PC-3 (cell line): Measurements from ENCODE around the gene WWC1. TPM values are rescaled to one million over a fixed set of nuclear protein-coding genes. Genes with fewer than 3 reads are reported as not detected.

Experiments used
- ATAC-seq: fragments of 200-7000 bp; cut with Tn5 transposase; 2 replicates; pipeline ENCODE4 v1.9.1; 2020; ENCODE audit warnings: mild to moderate bottlenecking, moderate library complexity
- BruUV-seq: library from RNA; stranded (reverse); fragments of 400-500 nt; replicated peaks from 2 replicates; lab custom pipeline; 2021; lab: Mats Ljungman, UMichigan
- CTCF ChIA-PET: fragments of 300-600 bp; sonication (Branson Sonifier 250); formaldehyde crosslinking; loops from one replicate; lab custom pipeline; 2022; ENCODE audit warnings: antibody characterized with exemption; lab: Charles Lee
- POLR2A ChIA-PET: fragments of 300-600 bp; sonication (Branson Sonifier 250); formaldehyde crosslinking; loops from one replicate; lab custom pipeline; 2022; ENCODE audit warnings: antibody characterized with exemption; ENCODE audit not compliant: unreplicated experiment; lab: Charles Lee
- DNase-seq: peaks from one replicate; pipeline ENCODE4 v3.0.0-alpha.2; 2015
- H2AFZ ChIP-seq: fragments of 300-600 bp; sonication (generic); 2 replicates; pipeline ENCODE4 v1.6.0; 2016; ENCODE audit warnings: antibody characterized with exemption, low read length
- H3F3A ChIP-seq: fragments of 300-600 bp; sonication (generic); one replicate; pipeline ENCODE4 v1.6.0; 2017; ENCODE audit warnings: antibody characterized with exemption, low read length, control low read depth, mild to moderate bottlenecking; ENCODE audit not compliant: unreplicated experiment
- H3K27ac ChIP-seq: fragments of 300-600 bp; sonication (generic); 2 replicates; pipeline ENCODE4 v1.5.1; 2016; ENCODE audit warnings: mild to moderate bottlenecking, low read length
- H3K27me3 ChIP-seq: fragments of 300-600 bp; sonication (generic); 2 replicates; pipeline ENCODE4 v1.6.1; 2016; ENCODE audit warnings: low read length, mixed read lengths
- H3K36me3 ChIP-seq: fragments of 300-600 bp; sonication (generic); 2 replicates; pipeline ENCODE4 v1.6.1; 2016; ENCODE audit warnings: low read depth, mixed run types, low read length, mixed read lengths
- H3K4me1 ChIP-seq: fragments of 300-600 bp; sonication (generic); 2 replicates; pipeline ENCODE4 v1.5.1; 2016; ENCODE audit warnings: low read length; ENCODE audit not compliant: insufficient read depth
- H3K4me2 ChIP-seq: fragments of 300-600 bp; sonication (generic); 2 replicates; pipeline ENCODE4 v1.6.0; 2016; ENCODE audit warnings: low read length
- H3K4me3 ChIP-seq: fragments of 300-600 bp; sonication (generic); 2 replicates; pipeline ENCODE4 v1.5.1; 2016; ENCODE audit warnings: mild to moderate bottlenecking, low read length, mixed read lengths
- H3K79me2 ChIP-seq: fragments of 300-600 bp; sonication (generic); 2 replicates; pipeline ENCODE4 v1.6.1; 2017; ENCODE audit warnings: low read length, mixed read lengths
- H3K9ac ChIP-seq: fragments of 300-600 bp; sonication (generic); 2 replicates; pipeline ENCODE4 v1.6.0; 2016; ENCODE audit warnings: mild to moderate bottlenecking, low read length
- H3K9me2 ChIP-seq: fragments of 300-600 bp; sonication (generic); replicated peaks from 2 replicates; pipeline ENCODE4 v1.6.1; 2016; ENCODE audit warnings: mixed run types, low read length, mixed read lengths
- H3K9me3 ChIP-seq: fragments of 300-600 bp; sonication (generic); 2 replicates; pipeline ENCODE4 v1.6.1; 2016; ENCODE audit warnings: low read length, mixed read lengths
- H4K20me1 ChIP-seq: fragments of 300-600 bp; sonication (generic); 2 replicates; pipeline ENCODE4 v1.6.1; 2016; ENCODE audit warnings: low read length, mixed read lengths
- CTCF ChIP-seq: fragments of 300-600 bp; sonication (generic); conservative IDR thresholded peaks from 2 replicates; pipeline ENCODE4 v1.5.1; 2017; ENCODE audit warnings: antibody characterized with exemption, low read depth, mild to moderate bottlenecking, low read length
- EZH2 ChIP-seq: fragments of 300-600 bp; sonication (generic); IDR thresholded peaks from one replicate; pipeline ENCODE4 v1.6.1; 2017; ENCODE audit warnings: antibody characterized with exemption, mild to moderate bottlenecking, low read length; ENCODE audit not compliant: unreplicated experiment
- EZH2phosphoT487 ChIP-seq: fragments of 300-600 bp; sonication (generic); IDR thresholded peaks from 2 replicates; pipeline ENCODE4 v1.6.1; 2018; ENCODE audit warnings: mild to moderate bottlenecking, antibody characterized with exemption, low read length, borderline replicate concordance
- intact Hi-C: fragments of 100-400 bp; cut with micrococcal nuclease; formaldehyde crosslinking; loops from 2 replicates; pipeline ENCODE4 v1.9.0; 2023
- total RNA-seq: library from RNA; depleted of rRNA; stranded (reverse); fragments of >200 nt; gene quantifications from 2 replicates; pipeline ENCODE4 v1.2.3, GENCODE V29; 2014

Gene WWC1
- total RNA-seq, 1 experiment from 2014 or later = 31.8 TPM

GRCh38 chr5:168467755-168468330 lies 176.4 kb downstream of the WWC1 start:
- CTCF ChIA-PET = no interaction called here
- H3K27me3 ChIP-seq = no peaks in the 10 kb centered on the region

GRCh38 chr5:168468836-168469235 lies 177.4 kb downstream of the WWC1 start:
- H3K4me1 ChIP-seq = peaks cover 18% of the 10 kb centered on the region
- no TSS peak for BruUV-seq
- no peaks in the 10 kb centered on the region for H3F3A ChIP-seq
- CTCF ChIA-PET = no interaction called here
- H3K36me3 ChIP-seq = peaks cover 14% of the 10 kb centered on the region; the same call in 1 of the 2 replicates
- ATAC-seq (no peak), DNase-seq (no peak)
- H3K27me3 ChIP-seq = no peaks in the 10 kb centered on the region
- H3K9me3 ChIP-seq = no peaks in the 10 kb centered on the region
- H3K27ac ChIP-seq = no peak overlapping the region
- no peak overlapping the region for H3K4me3 ChIP-seq
- POLR2A ChIA-PET = no interaction called here
- no peak overlapping the region for H3K4me2 ChIP-seq
- no peaks in the 10 kb centered on the region for H3K9me2 ChIP-seq
- intact Hi-C loops = no loop called here
- H2AFZ ChIP-seq = no peak overlapping the region
- no peaks in the 10 kb centered on the region for H3K79me2 ChIP-seq
- no peaks in the 10 kb centered on the region for H4K20me1 ChIP-seq
- no peak for TF ChIP-seq EZH2phosphoT487
- no peak for TF ChIP-seq CTCF
- TF ChIP-seq EZH2 = no peak
- no peak overlapping the region for H3K9ac ChIP-seq

More at GRCh38 chr5:168467755-168468330, 176.4 kb downstream of the WWC1 start:
- DNase-seq = no peak
- BruUV-seq = no TSS peak
- Histone ChIP-seq H2AFZ (no peak overlapping the region), H3F3A (no peaks in the 10 kb centered on the region), H3K9me3 (no peaks in the 10 kb centered on the region), H3K9me2 (no peaks in the 10 kb centered on the region), H3K79me2 (no peaks in the 10 kb centered on the region), H3K27ac (no peak overlapping the region), H4K20me1 (no peaks in the 10 kb centered on the region), H3K9ac (no peak overlapping the region), H3K4me1 (peaks cover 17% of the 10 kb centered on the region), H3K4me2 (no peak overlapping the region), H3K4me3 (no peak overlapping the region), H3K36me3 (peaks cover 6% of the 10 kb centered on the region; the same call in 1 of the 2 replicates)
- TF ChIP-seq EZH2 (no peak), EZH2phosphoT487 (no peak), CTCF (no peak)
- POLR2A ChIA-PET = no interaction called here
- no peak for ATAC-seq
- intact Hi-C loops = no loop called here

- no peak for ATAC-seq
- peaks cover 18% of the 10 kb centered on the region for H3K4me1 ChIP-seq
- H3K9ac ChIP-seq = no peak overlapping the region
- intact Hi-C loops = no loop called here
- H3K9me3 ChIP-seq = no peaks in the 10 kb centered on the region
- no peak overlapping the region for H3K4me2 ChIP-seq
- DNase-seq = no peak
- POLR2A ChIA-PET = no interaction called here
- no peak overlapping the region for H2AFZ ChIP-seq
- no peaks in the 10 kb centered on the region for H3F3A ChIP-seq
- BruUV-seq = no TSS peak
- H3K79me2 ChIP-seq = no peaks in the 10 kb centered on the region
- no peak overlapping the region for H3K27ac ChIP-seq
- no peak overlapping the region for H3K4me3 ChIP-seq
- CTCF ChIA-PET = no interaction called here
- no peaks in the 10 kb centered on the region for H3K27me3 ChIP-seq
- TF ChIP-seq EZH2phosphoT487 (no peak), EZH2 (no peak), CTCF (no peak)
- no peaks in the 10 kb centered on the region for H4K20me1 ChIP-seq
- peaks cover 14% of the 10 kb centered on the region; the same call in 1 of the 2 replicates for H3K36me3 ChIP-seq
- H3K9me2 ChIP-seq = no peaks in the 10 kb centered on the region
Observed at GRCh38 chr5:168469816-168470215, 178.4 kb downstream of the WWC1 start.
